GM12878 (cell line): ENCODE data around the gene FASN. TPM values are rescaled to one million over a fixed set of nuclear protein-coding genes. Genes with fewer than 3 reads are reported as not detected.

Experiments used
- BHLHE40 ChIP-seq, 2 experiments: fragments of 450-650 bp in 1 of 2; IDR thresholded peaks; 2 replicates each; pipeline ENCODE4 v1.6.1; 2011 to 2017; ENCODE audit warnings: low read depth in 2 of 2, borderline replicate concordance in 1 of 2, improper control_type of control experiment in 1 of 2, low read length in 1 of 2, mild to moderate bottlenecking in 1 of 2
- CHD2 ChIP-seq: IDR thresholded peaks from 2 replicates; pipeline ENCODE4 v1.6.1; 2011; ENCODE audit warnings: low read depth, low read length, improper control_type of control experiment, borderline replicate concordance
- MLLT1 ChIP-seq: fragments of 450-650 bp; IDR thresholded peaks from 2 replicates; pipeline ENCODE4 v1.6.1; 2016; ENCODE audit warnings: mild to moderate bottlenecking
- PBX3 ChIP-seq: IDR thresholded peaks from 2 replicates; pipeline ENCODE4 v1.6.1; 2011; ENCODE audit warnings: mild to moderate bottlenecking, low read depth, low read length, moderate library complexity; ENCODE audit not compliant: insufficient replicate concordance
- RAD21 ChIP-seq: IDR thresholded peaks from 2 replicates; pipeline ENCODE4 v1.6.1; 2011; ENCODE audit warnings: mild to moderate bottlenecking, low read depth, low read length, moderate library complexity; ENCODE audit not compliant: insufficient read depth
- SKIL ChIP-seq: fragments of 450-650 bp; IDR thresholded peaks from 2 replicates; pipeline ENCODE4 v1.6.1; 2017; ENCODE audit warnings: mild to moderate bottlenecking, low read depth, inconsistent platforms; ENCODE audit not compliant: poor library complexity, severe bottlenecking
- TARDBP ChIP-seq: IDR thresholded peaks from 2 replicates; pipeline ENCODE4 v1.6.1; 2016; ENCODE audit warnings: borderline replicate concordance
- ZBTB40 ChIP-seq: fragments of 450-650 bp; IDR thresholded peaks from 2 replicates; pipeline ENCODE4 v1.6.1; 2016; ENCODE audit warnings: mild to moderate bottlenecking, moderate library complexity, borderline replicate concordance
- polyA plus RNA-seq, 11 experiments: library from polyadenylated mRNA; depleted of rRNA in 4 of 11; unstranded in 6 of 11; stranded (reverse) in 5 of 11; fragments of >200 nt; fragmentation: Nextera tagmentation in 4 of 11; fragmentation: Illumina TruSeq in 1 of 11; extraction: Ambion mirVana in 4 of 11; extraction: Trizol in 1 of 11; gene quantifications; 1 replicate in 1 of 11; 2 replicates in 10 of 11; pipeline versions ENCODE4 v1.2.1 to v1.2.3, GENCODE V29; 2011 to 2016; ENCODE audit warnings: inconsistent platforms in 2 of 11, missing spikeins in 2 of 11, low read depth in 1 of 11
- total RNA-seq, 4 experiments: library from RNA; depleted of rRNA in 3 of 4; stranded (reverse); fragments of >200 nt in 3 of 4; fragmentation: Illumina TruSeq in 1 of 4; extraction: Trizol in 1 of 4; gene quantifications; 2 replicates each; pipeline versions ENCODE4 v1.2.1 to v1.2.3, GENCODE V29; 2013 to 2021
- TF ChIP-seq, protein P1 (sequence below): IDR thresholded peaks from 2 replicates; pipeline ENCODE4 v1.6.1; 2011; ENCODE audit warnings: borderline replicate concordance, low read depth, mild to moderate bottlenecking, moderate library complexity, mixed read lengths, low read length; ENCODE audit not compliant: insufficient read depth; ENCODE audit errors: extremely low read length

Gene FASN
- total and polyA plus RNA-seq, 10 of the 15 experiments (the other 5 are each of a cell fraction or from before 2014, with no cell fraction given): 0.19 to 333 (median 30.4) TPM

DNA sequence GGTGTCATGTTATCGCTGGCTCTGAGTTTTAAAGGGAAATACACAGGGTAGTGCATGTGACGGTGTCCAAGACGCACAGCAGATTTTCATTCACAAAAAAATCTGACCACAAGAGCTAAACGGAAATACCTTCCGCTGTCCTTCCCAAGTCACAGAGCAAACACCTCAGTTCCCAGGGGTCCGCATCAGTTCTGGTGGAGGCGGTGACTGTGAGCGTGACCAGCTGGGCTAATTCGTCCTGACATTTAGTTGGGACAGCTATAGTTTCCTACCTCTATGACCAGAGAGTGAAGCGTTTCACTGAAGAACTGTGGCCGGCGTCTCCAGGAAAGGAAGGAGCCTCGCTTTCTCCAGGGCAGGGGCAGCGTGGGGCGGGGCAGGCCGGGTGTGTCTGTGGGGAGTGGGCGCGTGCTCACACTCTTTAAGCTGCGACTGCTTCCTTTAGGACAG lies 10.5 kb upstream of the FASN start (continued):
- TF ChIP-seq MLLT1 (no peak), SKIL (no peak), TARDBP (no peak), PBX3 (no peak), BHLHE40 (IDR thresholded peaks at IDR 0.05; ENCODE audit: borderline replicate concordance in 1 of 2, low read depth in 2 of 2, low read length in 1 of 2) (no peak), CHD2 (no peak), RAD21 (no peak), ZBTB40 (no peak)
- TF ChIP-seq, protein P1, sequence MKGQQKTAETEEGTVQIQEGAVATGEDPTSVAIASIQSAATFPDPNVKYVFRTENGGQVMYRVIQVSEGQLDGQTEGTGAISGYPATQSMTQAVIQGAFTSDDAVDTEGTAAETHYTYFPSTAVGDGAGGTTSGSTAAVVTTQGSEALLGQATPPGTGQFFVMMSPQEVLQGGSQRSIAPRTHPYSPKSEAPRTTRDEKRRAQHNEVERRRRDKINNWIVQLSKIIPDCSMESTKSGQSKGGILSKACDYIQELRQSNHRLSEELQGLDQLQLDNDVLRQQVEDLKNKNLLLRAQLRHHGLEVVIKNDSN: no peak
- TF ChIP-seq, all 136 proteins: peak for 0
